Chondrocyte (in vitro differentiated cells): ENCODE measurements around the gene SPATS2L. TPM values are rescaled to one million over a fixed set of nuclear protein-coding genes. Genes with fewer than 3 reads are reported as not detected.

Experiments
- DNase-seq: peaks from one replicate; pipeline ENCODE4 v3.0.0; 2021; ENCODE audit warnings: mixed read lengths, low spot score
- H3K27ac Mint-ChIP-seq: one replicate; pipeline ENCODE4 v1.8.0; 2021; ENCODE audit warnings: mild to moderate bottlenecking, moderate library complexity, mixed read lengths; ENCODE audit not compliant: unreplicated experiment
- H3K27me3 Mint-ChIP-seq: 2 replicates; pipeline ENCODE4 v1.8.0; 2021; ENCODE audit warnings: low read depth, mixed read lengths
- H3K36me3 Mint-ChIP-seq: 2 replicates; pipeline ENCODE4 v1.8.0; 2021; ENCODE audit warnings: low read depth, mixed read lengths
- H3K4me1 Mint-ChIP-seq: 2 replicates; pipeline ENCODE4 v1.8.0; 2021; ENCODE audit warnings: low read depth, mild to moderate bottlenecking, mixed read lengths
- H3K4me3 Mint-ChIP-seq: one replicate; pipeline ENCODE4 v1.8.0; 2021; ENCODE audit warnings: mild to moderate bottlenecking, moderate library complexity, mixed read lengths; ENCODE audit not compliant: unreplicated experiment
- H3K9me3 Mint-ChIP-seq: 2 replicates; pipeline ENCODE4 v1.8.0; 2021; ENCODE audit warnings: low read depth, mixed read lengths
- total RNA-seq: library from RNA; stranded (reverse); gene quantifications from 3 replicates; pipeline ENCODE4 v1.2.1, GENCODE V29; 2021
- TF ChIP-seq, protein P1 (sequence below): fragments of 200-600 bp; sonication (generic); IDR thresholded peaks from 2 replicates; pipeline ENCODE4 v1.5.0; 2021; ENCODE audit warnings: antibody characterized with exemption, mild to moderate bottlenecking, moderate library complexity

The SPATS2L gene
- total RNA-seq, 1 donor from 2014 or later: 237 TPM

DNA sequence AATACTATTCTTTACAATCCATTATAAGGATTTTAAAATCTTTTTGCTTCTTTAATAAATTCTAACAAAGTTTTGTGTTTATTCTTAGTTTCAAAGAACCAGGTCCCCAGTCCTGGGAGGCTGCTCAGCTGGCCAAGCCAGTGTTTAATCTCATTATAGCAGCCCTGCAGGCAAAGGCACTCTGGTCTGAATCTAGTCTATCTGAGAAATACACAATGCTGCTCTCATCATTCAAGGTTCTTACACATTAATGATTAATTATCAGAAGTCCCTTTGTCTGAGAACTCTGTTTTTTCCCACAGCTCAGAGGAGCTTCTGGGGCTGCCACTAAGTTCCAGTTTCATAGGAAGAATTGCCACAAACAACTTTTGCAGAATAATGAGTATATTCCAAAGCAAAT lies 175.7 kb downstream of the SPATS2L start:
- H3K27me3 Mint-ChIP-seq: no peaks in the 10 kb centered on the region
- H3K36me3 Mint-ChIP-seq: peaks cover 14% of the 10 kb centered on the region
- no peak overlapping the region for H3K4me3 Mint-ChIP-seq
- no peak overlapping the region for H3K27ac Mint-ChIP-seq
- TF ChIP-seq, protein P1, sequence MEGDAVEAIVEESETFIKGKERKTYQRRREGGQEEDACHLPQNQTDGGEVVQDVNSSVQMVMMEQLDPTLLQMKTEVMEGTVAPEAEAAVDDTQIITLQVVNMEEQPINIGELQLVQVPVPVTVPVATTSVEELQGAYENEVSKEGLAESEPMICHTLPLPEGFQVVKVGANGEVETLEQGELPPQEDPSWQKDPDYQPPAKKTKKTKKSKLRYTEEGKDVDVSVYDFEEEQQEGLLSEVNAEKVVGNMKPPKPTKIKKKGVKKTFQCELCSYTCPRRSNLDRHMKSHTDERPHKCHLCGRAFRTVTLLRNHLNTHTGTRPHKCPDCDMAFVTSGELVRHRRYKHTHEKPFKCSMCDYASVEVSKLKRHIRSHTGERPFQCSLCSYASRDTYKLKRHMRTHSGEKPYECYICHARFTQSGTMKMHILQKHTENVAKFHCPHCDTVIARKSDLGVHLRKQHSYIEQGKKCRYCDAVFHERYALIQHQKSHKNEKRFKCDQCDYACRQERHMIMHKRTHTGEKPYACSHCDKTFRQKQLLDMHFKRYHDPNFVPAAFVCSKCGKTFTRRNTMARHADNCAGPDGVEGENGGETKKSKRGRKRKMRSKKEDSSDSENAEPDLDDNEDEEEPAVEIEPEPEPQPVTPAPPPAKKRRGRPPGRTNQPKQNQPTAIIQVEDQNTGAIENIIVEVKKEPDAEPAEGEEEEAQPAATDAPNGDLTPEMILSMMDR: no peak
- no peaks in the 10 kb centered on the region for H3K9me3 Mint-ChIP-seq
- DNase-seq: no peak
- peaks cover 48% of the 10 kb centered on the region for H3K4me1 Mint-ChIP-seq

DNA sequence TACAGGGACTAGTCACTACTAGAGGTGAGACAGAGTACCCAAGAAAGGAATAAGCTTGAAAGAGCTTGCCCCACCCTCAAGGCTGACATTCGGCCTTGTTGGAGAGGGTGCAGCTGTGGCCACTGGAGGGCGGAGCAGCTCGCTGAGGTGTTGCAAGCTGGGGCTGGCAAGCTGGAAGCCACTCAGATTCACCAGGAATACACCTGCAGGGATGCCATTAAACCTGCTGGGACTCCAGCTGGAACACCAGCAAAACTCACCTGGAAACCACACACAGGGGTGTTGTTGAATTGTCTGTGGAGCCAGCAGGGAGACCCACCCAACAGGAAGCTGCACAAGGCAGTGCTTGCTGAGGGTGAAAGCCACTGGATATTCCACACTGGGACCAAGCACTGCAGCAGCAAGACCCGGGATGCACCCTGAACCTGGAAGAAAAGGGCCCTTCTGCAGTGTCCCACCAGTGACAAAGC lies 177.3 kb downstream of the SPATS2L start:
- peaks cover 54% of the 10 kb centered on the region for H3K4me1 Mint-ChIP-seq
- no peaks in the 10 kb centered on the region for H3K9me3 Mint-ChIP-seq
- H3K27ac Mint-ChIP-seq: no peak overlapping the region
- no peak for DNase-seq
- TF ChIP-seq, protein P1: peak; percentile 62
- no peak overlapping the region for H3K4me3 Mint-ChIP-seq
- H3K36me3 Mint-ChIP-seq: peaks cover 10% of the 10 kb centered on the region
- no peaks in the 10 kb centered on the region for H3K27me3 Mint-ChIP-seq

DNA sequence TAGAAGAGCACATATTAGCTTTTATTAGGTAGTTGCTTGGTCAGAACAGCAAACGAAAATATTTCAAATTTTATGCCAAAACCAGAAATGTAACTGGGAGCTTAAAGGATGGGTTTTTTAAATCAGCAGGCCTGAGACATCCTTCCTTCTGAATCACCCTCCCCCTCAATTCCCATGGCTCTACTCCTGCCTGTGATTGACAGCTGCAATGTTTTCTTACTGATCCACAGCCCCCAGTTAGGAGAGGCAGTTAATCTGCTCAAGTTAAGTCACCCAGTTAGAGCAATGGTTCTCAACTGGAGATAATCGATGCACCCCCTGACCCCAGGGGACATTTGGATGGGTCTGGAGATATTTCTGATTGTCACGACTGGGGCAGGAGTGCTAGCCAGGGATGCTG lies 178.4 kb downstream of the SPATS2L start:
- DNase-seq: no peak
- peak overlapping the region; percentile 27 for H3K27ac Mint-ChIP-seq
- no peaks in the 10 kb centered on the region for H3K27me3 Mint-ChIP-seq
- TF ChIP-seq, protein P1: no peak
- peaks cover 8% of the 10 kb centered on the region for H3K36me3 Mint-ChIP-seq
- peaks cover 44% of the 10 kb centered on the region for H3K4me1 Mint-ChIP-seq
- H3K9me3 Mint-ChIP-seq: no peaks in the 10 kb centered on the region
- H3K4me3 Mint-ChIP-seq: no peak overlapping the region

DNA sequence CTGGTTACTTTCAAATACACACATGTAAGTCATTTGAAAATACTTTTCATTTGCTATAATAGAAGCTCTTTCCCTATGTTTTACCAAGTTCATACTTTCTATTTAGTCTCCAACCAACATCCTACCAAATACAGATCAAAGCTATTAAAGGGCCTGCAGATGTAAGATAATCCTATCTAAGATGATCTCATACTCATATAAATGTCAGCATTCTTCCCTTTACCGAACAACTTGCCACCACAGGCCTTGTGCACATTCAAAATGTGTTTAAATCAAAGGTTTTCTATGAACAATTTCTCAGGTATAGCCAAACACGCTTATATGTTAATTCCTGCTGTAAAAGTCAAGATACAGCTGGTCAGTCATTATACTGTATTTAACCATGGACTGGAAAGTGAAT lies 180.0 kb downstream of the SPATS2L start:
- no peak overlapping the region for H3K4me3 Mint-ChIP-seq
- H3K36me3 Mint-ChIP-seq: peaks cover 11% of the 10 kb centered on the region
- H3K4me1 Mint-ChIP-seq: peaks cover 35% of the 10 kb centered on the region
- peak overlapping the region; percentile 38 for H3K27ac Mint-ChIP-seq
- no peaks in the 10 kb centered on the region for H3K27me3 Mint-ChIP-seq
- no peak for DNase-seq
- H3K9me3 Mint-ChIP-seq: peaks cover 6% of the 10 kb centered on the region
- TF ChIP-seq, protein P1: no peak

DNA sequence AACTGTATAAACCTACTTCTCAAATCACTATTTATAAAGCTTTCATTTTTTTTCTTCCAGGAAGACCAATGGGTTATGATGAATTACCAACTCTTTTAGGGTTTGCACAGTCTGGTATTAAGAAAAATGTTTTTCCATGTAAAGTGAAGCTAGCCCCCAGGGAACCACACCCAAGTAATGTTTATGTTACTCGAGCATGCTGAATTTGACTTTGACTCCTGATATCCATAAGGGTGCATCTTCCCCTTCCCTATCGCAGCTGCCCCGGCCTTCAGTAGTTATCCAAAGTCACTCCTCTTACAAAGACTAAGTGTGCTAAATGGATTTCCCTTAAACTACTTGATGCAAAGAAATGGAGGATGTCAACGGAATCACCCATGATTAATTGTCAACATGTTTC lies 181.7 kb downstream of the SPATS2L start:
- Mint-ChIP-seq H3K9me3 (peaks cover 6% of the 10 kb centered on the region), H3K27me3 (no peaks in the 10 kb centered on the region), H3K27ac (no peak overlapping the region), H3K36me3 (peaks cover 14% of the 10 kb centered on the region), H3K4me1 (peaks cover 49% of the 10 kb centered on the region), H3K4me3 (no peak overlapping the region)
- TF ChIP-seq, protein P1: no peak
- no peak for DNase-seq
